IMR-90 (cell line): ENCODE measurements around the gene PDGFD. TPM values are rescaled to one million over a fixed set of nuclear protein-coding genes. Genes with fewer than 3 reads are reported as not detected.
A peak's percentile ranks its signal among the peaks of the same experiment; 100 is the strongest.

Experiments
- ATAC-seq: fragments of 200-7000 bp; cut with Tn5 transposase; 2 replicates; pipeline ENCODE4 v1.9.1; 2020; ENCODE audit warnings: low read depth, mild to moderate bottlenecking, moderate library complexity
- BruUV-seq: library from RNA; stranded (reverse); fragments of 400-500 nt; replicated peaks from 2 replicates; lab custom pipeline; 2021; lab: Mats Ljungman, UMichigan
- CTCF ChIA-PET: fragments of 300-600 bp; formaldehyde crosslinking; extraction: SDS; loops from one replicate; lab custom pipeline; 2021; ENCODE audit warnings: antibody characterized with exemption; lab: Yijun Ruan, JAX
- POLR2A ChIA-PET: fragments of 300-600 bp; sonication (Branson Sonifier 250); formaldehyde crosslinking; loops from one replicate; lab custom pipeline; 2022; ENCODE audit warnings: antibody characterized with exemption; ENCODE audit not compliant: unreplicated experiment; lab: Charles Lee
- DNase-seq: peaks from one replicate; pipeline ENCODE4 v3.0.0; 2013
- H2AFZ ChIP-seq: replicated peaks from 2 replicates; pipeline ENCODE3; 2013; ENCODE audit warnings: low read length, mild to moderate bottlenecking; ENCODE audit not compliant: poor library complexity
- H2AK5ac ChIP-seq: 2 replicates; pipeline ENCODE4 v1.6.1; 2013; ENCODE audit warnings: low read depth, low read length, inconsistent platforms
- H2AK9ac ChIP-seq: replicated peaks from 2 replicates; pipeline ENCODE3; 2013; ENCODE audit warnings: mild to moderate bottlenecking, low read depth, low read length, moderate library complexity; ENCODE audit not compliant: poor library complexity
- H2BK120ac ChIP-seq: 2 replicates; pipeline ENCODE4 v1.6.1; 2013; ENCODE audit warnings: low read depth, low read length, inconsistent platforms
- H2BK15ac ChIP-seq: 3 replicates; pipeline ENCODE4 v1.6.1; 2013; ENCODE audit warnings: low read depth, low read length, inconsistent platforms
- H2BK20ac ChIP-seq: 2 replicates; pipeline ENCODE4 v1.6.1; 2013; ENCODE audit warnings: low read depth, mild to moderate bottlenecking, inconsistent platforms, low read length, moderate library complexity
- H2BK5ac ChIP-seq: 2 replicates; pipeline ENCODE4 v1.6.1; 2013; ENCODE audit warnings: mild to moderate bottlenecking, low read depth, low read length, inconsistent platforms; ENCODE audit not compliant: poor library complexity, severe bottlenecking
- H3K14ac ChIP-seq: replicated peaks from 2 replicates; pipeline ENCODE4 v1.6.1; 2013; ENCODE audit warnings: low read depth, low read length, inconsistent platforms
- H3K18ac ChIP-seq: 2 replicates; pipeline ENCODE4 v1.6.1; 2013; ENCODE audit warnings: low read depth, low read length, control low read depth
- H3K23ac ChIP-seq: 2 replicates; pipeline ENCODE4 v1.6.1; 2013; ENCODE audit warnings: low read depth, low read length, inconsistent platforms
- H3K27ac ChIP-seq: 2 replicates; pipeline ENCODE4 v1.5.1; 2013; ENCODE audit warnings: mild to moderate bottlenecking, control low read depth, low read length; ENCODE audit not compliant: insufficient read depth
- H3K27me3 ChIP-seq: 2 replicates; pipeline ENCODE4 v1.6.1; 2013; ENCODE audit warnings: low read length; ENCODE audit not compliant: control insufficient read depth, insufficient read depth
- H3K36me3 ChIP-seq: 2 replicates; pipeline ENCODE4 v1.6.1; 2013; ENCODE audit warnings: low read length, mixed read lengths; ENCODE audit not compliant: control insufficient read depth, insufficient read depth
- H3K4ac ChIP-seq: 2 replicates; pipeline ENCODE4 v1.6.1; 2013; ENCODE audit warnings: low read depth, low read length, inconsistent platforms
- H3K4me1 ChIP-seq: 2 replicates; pipeline ENCODE4 v1.6.1; 2013; ENCODE audit warnings: low read length, mixed read lengths; ENCODE audit not compliant: control insufficient read depth, insufficient read depth
- H3K4me2 ChIP-seq: 2 replicates; pipeline ENCODE4 v1.6.1; 2013; ENCODE audit warnings: low read depth, mild to moderate bottlenecking, control low read depth, low read length, moderate library complexity
- H3K4me3 ChIP-seq: 2 replicates; pipeline ENCODE4 v1.5.1; 2013; ENCODE audit warnings: low read depth, mild to moderate bottlenecking, control low read depth, low read length, moderate library complexity; ENCODE audit not compliant: insufficient read depth
- H3K56ac ChIP-seq: 2 replicates; pipeline ENCODE4 v1.6.1; 2013; ENCODE audit warnings: low read length, inconsistent platforms; ENCODE audit not compliant: insufficient read depth; ENCODE audit errors: extremely low read depth
- H3K79me1 ChIP-seq, 2 experiments: 2 replicates each; pipeline ENCODE4 v1.6.1; 2013; ENCODE audit warnings: low read length in 2 of 2, inconsistent platforms in 1 of 2, low read depth in 1 of 2
- H3K9ac ChIP-seq: 2 replicates; pipeline ENCODE4 v1.6.1; 2013; ENCODE audit warnings: low read depth, low read length, control low read depth
- H3K9me1 ChIP-seq: 2 replicates; pipeline ENCODE4 v1.6.1; 2013; ENCODE audit warnings: low read length, inconsistent platforms; ENCODE audit not compliant: insufficient read depth
- H3K9me3 ChIP-seq: 2 replicates; pipeline ENCODE4 v1.6.1; 2013; ENCODE audit warnings: low read length; ENCODE audit not compliant: control insufficient read depth, insufficient read depth
- H4K20me1 ChIP-seq: 2 replicates; pipeline ENCODE4 v1.6.1; 2013; ENCODE audit warnings: low read length, inconsistent platforms; ENCODE audit not compliant: insufficient read depth
- H4K5ac ChIP-seq: 2 replicates; pipeline ENCODE4 v1.6.1; 2013; ENCODE audit warnings: mild to moderate bottlenecking, low read depth, low read length, control low read depth
- H4K8ac ChIP-seq, 2 experiments: 2 replicates each; pipeline ENCODE4 v1.6.1; 2013; ENCODE audit warnings: low read depth in 2 of 2, low read length in 2 of 2, control low read depth in 1 of 2, inconsistent platforms in 1 of 2
- H4K91ac ChIP-seq: 2 replicates; pipeline ENCODE4 v1.6.1; 2013; ENCODE audit warnings: low read depth, low read length, inconsistent platforms; ENCODE audit not compliant: insufficient read depth
- BHLHE40 ChIP-seq: fragments of 150-350 bp; IDR thresholded peaks from 2 replicates; pipeline ENCODE4 v1.6.1; 2016; ENCODE audit warnings: mild to moderate bottlenecking, low read depth, low read length
- CEBPB ChIP-seq: IDR thresholded peaks from 2 replicates; pipeline ENCODE4 v1.6.1; 2012; ENCODE audit warnings: low read depth, low read length, improper control_type of control experiment
- CHD1 ChIP-seq: IDR thresholded peaks from 2 replicates; pipeline ENCODE4 v1.6.1; 2012; ENCODE audit warnings: low read depth, low read length, improper control_type of control experiment
- CTCF ChIP-seq: conservative IDR thresholded peaks from 2 replicates; pipeline ENCODE4 v1.5.1; 2012; ENCODE audit warnings: mild to moderate bottlenecking, low read depth, low read length, improper control_type of control experiment
- ELK1 ChIP-seq: fragments of 150-350 bp; IDR thresholded peaks from 2 replicates; pipeline ENCODE4 v1.6.1; 2016; ENCODE audit warnings: low read depth, mild to moderate bottlenecking, low read length, moderate library complexity, borderline replicate concordance
- FOS ChIP-seq: fragments of 150-350 bp; IDR thresholded peaks from 2 replicates; pipeline ENCODE4 v1.6.1; 2016; ENCODE audit warnings: low read depth, low read length
- MAFK ChIP-seq: IDR thresholded peaks from 2 replicates; pipeline ENCODE4 v1.6.1; 2012; ENCODE audit warnings: low read depth, low read length, improper control_type of control experiment
- MAZ ChIP-seq: IDR thresholded peaks from 2 replicates; pipeline ENCODE4 v1.6.1; 2012; ENCODE audit warnings: low read depth, mild to moderate bottlenecking, low read length, improper control_type of control experiment, moderate library complexity, borderline replicate concordance
- MXI1 ChIP-seq: IDR thresholded peaks from 2 replicates; pipeline ENCODE4 v1.6.1; 2012; ENCODE audit warnings: low read depth, mild to moderate bottlenecking, low read length, moderate library complexity, borderline replicate concordance
- NFE2L2 ChIP-seq: fragments of 150-350 bp; IDR thresholded peaks from 2 replicates; pipeline ENCODE4 v1.6.1; 2016; ENCODE audit warnings: low read depth, mild to moderate bottlenecking, low read length
- POLR2A ChIP-seq: IDR thresholded peaks from 2 replicates; pipeline ENCODE4 v1.6.1; 2012; ENCODE audit warnings: mild to moderate bottlenecking, low read depth, low read length
- RAD21 ChIP-seq: IDR thresholded peaks from 2 replicates; pipeline ENCODE4 v1.6.1; 2012; ENCODE audit warnings: low read length, improper control_type of control experiment
- RCOR1 ChIP-seq: IDR thresholded peaks from 2 replicates; pipeline ENCODE4 v1.6.1; 2012; ENCODE audit warnings: mild to moderate bottlenecking, low read length, improper control_type of control experiment; ENCODE audit not compliant: insufficient replicate concordance
- RFX5 ChIP-seq: IDR thresholded peaks from 2 replicates; pipeline ENCODE4 v1.8.0; 2012; ENCODE audit warnings: low read depth, mild to moderate bottlenecking, low read length, moderate library complexity
- SMC3 ChIP-seq: fragments of 150-350 bp; IDR thresholded peaks from 2 replicates; pipeline ENCODE4 v1.6.1; 2016; ENCODE audit warnings: low read depth, mild to moderate bottlenecking, antibody characterized with exemption, low read length, moderate library complexity
- USF2 ChIP-seq: fragments of 150-350 bp; IDR thresholded peaks from 2 replicates; pipeline ENCODE4 v1.6.1; 2017; ENCODE audit warnings: mild to moderate bottlenecking, antibody characterized with exemption, low read length, low read depth
- WGBS, 2 experiments: methylation state at CpG; one replicate each; pipeline versions ENCODE4 v1.1.5 to v1.1.7; 2013; ENCODE audit warnings: missing lambda C conversion rate in 2 of 2; ENCODE audit not compliant: insufficient read length in 1 of 2; ENCODE audit errors: extremely low coverage in 2 of 2; 5-methylcytosine and 5-hydroxymethylcytosine counted together
- dilution Hi-C: fragments of 300-500 bp; cut with HindIII; formaldehyde crosslinking; loops from one replicate; pipeline ENCODE4 v1.14.3; 2018; ENCODE audit warnings: low sequenced_read_pairs; ENCODE audit not compliant: unreplicated experiment
- in situ Hi-C: fragments of 300-500 bp; cut with MboI; formaldehyde crosslinking; loops from 3 replicates; pipeline ENCODE4 v1.14.3; 2019; ENCODE audit warnings: low sequenced_read_pairs, inconsistent platforms, mixed read lengths
- intact Hi-C: fragments of 100-400 bp; cut with micrococcal nuclease; formaldehyde crosslinking; loops from 2 replicates; pipeline ENCODE4 v1.10.0; 2022
- polyA plus RNA-seq, 3 experiments: library from polyadenylated mRNA; depleted of rRNA; stranded (reverse); fragments of >200 nt; gene quantifications; 2 replicates each; pipeline ENCODE4 v1.2.3, GENCODE V29; 2012; ENCODE audit warnings: low replicate concordance in 1 of 3
- total RNA-seq: library from RNA; depleted of rRNA; stranded (reverse); fragments of >200 nt; gene quantifications from 2 replicates; pipeline ENCODE4 v1.2.3, GENCODE V29; 2012

Gene PDGFD
- total and polyA plus RNA-seq, 2 of the 4 experiments (the other 2 are of a cell fraction) = 2.1 to 3.0 TPM

- peak overlapping the region; percentile 96; the same call in 1 of the 2 replicates for H3K27ac ChIP-seq
Observed at GRCh38 chr11:104000798-104001197, 163.1 kb downstream of the PDGFD start.

More at GRCh38 chr11:104000798-104001197, 163.1 kb downstream of the PDGFD start:
- Histone ChIP-seq H2AK5ac (peak overlapping the region; percentile 89; the same call in 1 of the 2 replicates), H2AK9ac (no peak overlapping the region), H4K20me1 (no peaks in the 10 kb centered on the region), H3K79me1 (no peaks in the 10 kb centered on the region; a peak in 1 of 4 replicates), H4K91ac (peak overlapping the region; percentile 87), H4K5ac (peak overlapping the region; percentile 98), H2BK120ac (peak overlapping the region; percentile 93), H2BK5ac (peak overlapping the region; percentile 74), H2BK20ac (peak overlapping the region; percentile 98), H3K27me3 (no peaks in the 10 kb centered on the region), H2BK15ac (peak overlapping the region; percentile 92; the same call in 2 of the 3 replicates), H3K56ac (no peak overlapping the region; the same call in 1 of the 2 replicates), H3K9me3 (no peaks in the 10 kb centered on the region; the same call in 1 of the 2 replicates), H3K14ac (peak overlapping the region; percentile 96), H3K4me3 (no peak overlapping the region), H3K36me3 (no peaks in the 10 kb centered on the region), H3K23ac (peak overlapping the region; percentile 72; the same call in 1 of the 2 replicates), H3K9ac (no peak overlapping the region), H3K4ac (peak overlapping the region; percentile 89), H3K18ac (peak overlapping the region; percentile 99), H3K4me2 (0 out of 2 replicates have a peak overlapping the region, but pooled peaks have one; percentile 27), H3K4me1 (peaks cover 21% of the 10 kb centered on the region), H3K9me1 (peaks cover 17% of the 10 kb centered on the region), H4K8ac (peak overlapping the region; percentile 77 to 82; a peak in 3 of 4 replicates), H2AFZ (no peak overlapping the region)
- dilution Hi-C loops (no loop called here), in situ Hi-C loops (no loop called here), intact Hi-C loops (no loop called here)
- TF ChIP-seq CEBPB (no peak), BHLHE40 (no peak), NFE2L2 (no peak), USF2 (no peak), CTCF (no peak), RFX5 (no peak), POLR2A (no peak), MAZ (no peak), ELK1 (no peak), CHD1 (no peak), RCOR1 (no peak), RAD21 (no peak), MAFK (no peak), MXI1 (no peak), SMC3 (no peak), FOS (no peak)
- DNase-seq (peak; percentile 67), ATAC-seq (peak; percentile 12; the same call in 1 of the 2 replicates)
- POLR2A ChIA-PET = no interaction called here
- CTCF ChIA-PET = no interaction called here
- no CpG with 5 or more reads among the region's 5 CpGs for WGBS, 2 experiments
- BruUV-seq = no TSS peak
